ENCODE results near the gene WASF3. TPM values are rescaled to one million over a fixed set of nuclear protein-coding genes. Genes with fewer than 3 reads are reported as not detected.

Gene WASF3
- total and polyA plus RNA-seq, 10 of the 15 experiments (the other 5 are each of a cell fraction or from before 2014, with no cell fraction given): under 0.01 to 0.10 (median 0.01) TPM; not detected in 7

GRCh38 chr13:26529441-26529840 is 28.0 kb upstream of the WASF3 start:
- Histone ChIP-seq H4K20me1 (ENCODE audit: control insufficient read depth, insufficient read depth) (no peaks in the 10 kb centered on the region), H3K79me2 (ENCODE audit: control insufficient read depth, insufficient read depth, low read length) (no peaks in the 10 kb centered on the region), H3K4me3 (no peak overlapping the region), H3K9me3 (replicated peaks; ENCODE audit: control insufficient read depth, insufficient read depth, low read length) (no peaks in the 10 kb centered on the region), H3K4me1 (ENCODE audit: control insufficient read depth, insufficient read depth, low read length) (no peaks in the 10 kb centered on the region), H3K9ac (ENCODE audit: control insufficient read depth, insufficient read depth, low read length) (no peak overlapping the region), H3K27ac (ENCODE audit: control insufficient read depth, insufficient read depth) (no peak overlapping the region), H2AFZ (ENCODE audit: control insufficient read depth, low read depth, low read length) (no peak overlapping the region), H3K36me3 (ENCODE audit: control insufficient read depth in 2 of 2, insufficient read depth in 2 of 2, low read length in 1 of 2) (no peaks in the 10 kb centered on the region), H3K4me2 (ENCODE audit: control insufficient read depth, insufficient read depth) (no peak overlapping the region), H3K27me3 (replicated peaks in 1 of 2; ENCODE audit: control insufficient read depth in 2 of 2, insufficient read depth in 2 of 2, low read length in 1 of 2) (no peaks in the 10 kb centered on the region)
- BruUV-seq (replicated peaks): no TSS peak
- ChIA-PET SMC1A (ENCODE audit: uncharacterized antibody, unreplicated experiment) (no interaction called here), RAD21 (ENCODE audit: unreplicated experiment) (no interaction called here), POLR2A (no interaction called here), CTCF (no interaction called here)
- in situ Hi-C loops (cut with MboI): no loop called here
- FAIRE-seq (no peak), ATAC-seq (no peak), DNase-seq (ENCODE audit: low read depth, low spot score) (no peak)
- intact Hi-C loops (cut with micrococcal nuclease; ENCODE audit: unreplicated experiment): no loop called here
- no peak for TF ChIP-seq PML (IDR thresholded peaks at IDR 0.05; ENCODE audit: low read length)
- TF ChIP-seq REST (IDR thresholded peaks at IDR 0.05; ENCODE audit: low read depth, low read length): peak; percentile 92
- WGBS (ENCODE audit: insufficient coverage, insufficient replicate concordance, low lambda C conversion rate, missing lambda C conversion rate): 49% methylated on average over 6 of the region's 6 CpGs

- intact Hi-C loops (cut with micrococcal nuclease; ENCODE audit: unreplicated experiment): no loop called here
- TF ChIP-seq SMARCA5 (IDR thresholded peaks at IDR 0.05) (no peak), MYB (IDR thresholded peaks at IDR 0.05; ENCODE audit: borderline replicate concordance, low read depth, low read length) (no peak), MXI1 (IDR thresholded peaks at IDR 0.05; ENCODE audit: low read depth, low read length) (no peak), HDGF (IDR thresholded peaks at IDR 0.05) (no peak), NKRF (conservative IDR thresholded peaks at IDR 0.05) (no peak), SUZ12 (IDR thresholded peaks at IDR 0.05; ENCODE audit: unreplicated experiment) (no peak), PRDM15 (CRISPR knock-in tag; IDR thresholded peaks at IDR 0.05) (no peak)
These were observed 25.7 kb upstream of the WASF3 start for GRCh38 chr13:26531742-26532141.

More at GRCh38 chr13:26531742-26532141, 25.7 kb upstream of the WASF3 start:
- FAIRE-seq (no peak), ATAC-seq (no peak), DNase-seq (ENCODE audit: low read depth, low spot score) (no peak)
- Histone ChIP-seq H3K79me2 (ENCODE audit: control insufficient read depth, insufficient read depth, low read length) (no peaks in the 10 kb centered on the region), H3K4me2 (ENCODE audit: control insufficient read depth, insufficient read depth) (no peak overlapping the region), H3K4me3 (no peak overlapping the region), H3K27ac (ENCODE audit: control insufficient read depth, insufficient read depth) (no peak overlapping the region), H3K27me3 (replicated peaks in 1 of 2; ENCODE audit: control insufficient read depth in 2 of 2, insufficient read depth in 2 of 2, low read length in 1 of 2) (no peaks in the 10 kb centered on the region), H3K9me3 (replicated peaks; ENCODE audit: control insufficient read depth, insufficient read depth, low read length) (no peaks in the 10 kb centered on the region), H2AFZ (ENCODE audit: control insufficient read depth, low read depth, low read length) (no peak overlapping the region), H3K4me1 (ENCODE audit: control insufficient read depth, insufficient read depth, low read length) (no peaks in the 10 kb centered on the region), H3K36me3 (ENCODE audit: control insufficient read depth in 2 of 2, insufficient read depth in 2 of 2, low read length in 1 of 2) (no peaks in the 10 kb centered on the region), H4K20me1 (ENCODE audit: control insufficient read depth, insufficient read depth) (no peaks in the 10 kb centered on the region), H3K9ac (ENCODE audit: control insufficient read depth, insufficient read depth, low read length) (no peak overlapping the region)
- ChIA-PET CTCF (no interaction called here), RAD21 (ENCODE audit: unreplicated experiment) (no interaction called here), SMC1A (ENCODE audit: uncharacterized antibody, unreplicated experiment) (no interaction called here), POLR2A (no interaction called here)
- no TSS peak for BruUV-seq (replicated peaks)
- WGBS (ENCODE audit: insufficient coverage, insufficient replicate concordance, low lambda C conversion rate, missing lambda C conversion rate): 0% methylated on average over 3 of the region's 3 CpGs
- in situ Hi-C loops (cut with MboI): no loop called here
